Measurements from ENCODE around the gene SPTBN1. TPM values are rescaled to one million over a fixed set of nuclear protein-coding genes. Genes with fewer than 3 reads are reported as not detected.

SPTBN1 gene
- polyA plus RNA-seq, 2 donors, result 19.7 to 24.1 TPM

GRCh38 chr2:54559593-54560145, 103.5 kb downstream of the SPTBN1 start:
- no peaks in the 10 kb centered on the region for H3K9me3 ChIP-seq (ENCODE audit: control insufficient read depth in 2 of 2, insufficient read depth in 1 of 2, low read depth in 1 of 2, low read length in 1 of 2)
- peaks cover 0 to 7% of the 10 kb centered on the region in 2 donors for H3K4me1 ChIP-seq (ENCODE audit: control insufficient read depth in 2 of 2, insufficient read depth in 2 of 2, low read length in 1 of 2)
- peak overlapping the region; percentile 88 to 96 for H3K27ac ChIP-seq (ENCODE audit: low read depth in 2 of 2, low read length in 1 of 2)
- no peaks in the 10 kb centered on the region for H3K36me3 ChIP-seq (ENCODE audit: control insufficient read depth in 2 of 2, insufficient read depth in 2 of 2, low read length in 1 of 2)
- H3K27me3 ChIP-seq (ENCODE audit: control insufficient read depth in 1 of 2, insufficient read depth in 2 of 2, low read length in 2 of 2), result no peaks in the 10 kb centered on the region
- peak overlapping the region; percentile 61 to 68 for H3K4me3 ChIP-seq (ENCODE audit: low read depth in 1 of 2, low read length in 2 of 2)
- WGBS, 2 donors, result 1 to 3% methylated on average over 9 of the region's 9 CpGs

GRCh38 chr2:54560146-54560881, 104.2 kb downstream of the SPTBN1 start:
- H3K9me3 ChIP-seq (ENCODE audit: control insufficient read depth in 2 of 2, insufficient read depth in 1 of 2, low read depth in 1 of 2, low read length in 1 of 2), result no peaks in the 10 kb centered on the region
- H3K4me1 ChIP-seq (ENCODE audit: control insufficient read depth in 2 of 2, insufficient read depth in 2 of 2, low read length in 1 of 2), result peaks cover 0 to 7% of the 10 kb centered on the region in 2 donors
- 2 to 4% methylated on average over 19 of the region's 19 CpGs for WGBS, 2 donors

GRCh38 chr2:54561010-54561409, 104.9 kb downstream of the SPTBN1 start:
- Histone ChIP-seq H3K4me3 (ENCODE audit: low read depth in 1 of 2, low read length in 2 of 2) (peak overlapping the region in 1 of 2 donors; percentile 61), H3K9me3 (ENCODE audit: control insufficient read depth in 2 of 2, insufficient read depth in 1 of 2, low read depth in 1 of 2, low read length in 1 of 2) (no peaks in the 10 kb centered on the region), H3K36me3 (ENCODE audit: control insufficient read depth in 2 of 2, insufficient read depth in 2 of 2, low read length in 1 of 2) (no peaks in the 10 kb centered on the region), H3K27ac (ENCODE audit: low read depth in 2 of 2, low read length in 1 of 2) (no peak overlapping the region), H3K4me1 (ENCODE audit: control insufficient read depth in 2 of 2, insufficient read depth in 2 of 2, low read length in 1 of 2) (peaks cover 0 to 3% of the 10 kb centered on the region in 2 donors), H3K27me3 (ENCODE audit: control insufficient read depth in 1 of 2, insufficient read depth in 2 of 2, low read length in 2 of 2) (no peaks in the 10 kb centered on the region)
- 34 to 44% methylated on average over 4 of the region's 4 CpGs for WGBS, 2 donors

More at GRCh38 chr2:54560146-54560881, 104.2 kb downstream of the SPTBN1 start:
- Histone ChIP-seq H3K4me3 (ENCODE audit: low read depth in 1 of 2, low read length in 2 of 2) (peak overlapping the region; percentile 61 to 68), H3K27me3 (ENCODE audit: control insufficient read depth in 1 of 2, insufficient read depth in 2 of 2, low read length in 2 of 2) (no peaks in the 10 kb centered on the region), H3K27ac (ENCODE audit: low read depth in 2 of 2, low read length in 1 of 2) (peak overlapping the region; percentile 88 to 96), H3K36me3 (ENCODE audit: control insufficient read depth in 2 of 2, insufficient read depth in 2 of 2, low read length in 1 of 2) (no peaks in the 10 kb centered on the region)

GRCh38 chr2:54564439-54564838, 108.3 kb downstream of the SPTBN1 start:
- Histone ChIP-seq H3K9me3 (ENCODE audit: control insufficient read depth in 2 of 2, insufficient read depth in 1 of 2, low read depth in 1 of 2, low read length in 1 of 2) (no peaks in the 10 kb centered on the region), H3K36me3 (ENCODE audit: control insufficient read depth in 2 of 2, insufficient read depth in 2 of 2, low read length in 1 of 2) (no peaks in the 10 kb centered on the region), H3K27ac (ENCODE audit: low read depth in 2 of 2, low read length in 1 of 2) (no peak overlapping the region), H3K4me1 (ENCODE audit: control insufficient read depth in 2 of 2, insufficient read depth in 2 of 2, low read length in 1 of 2) (peaks cover 0 to 3% of the 10 kb centered on the region in 2 donors), H3K27me3 (ENCODE audit: control insufficient read depth in 1 of 2, insufficient read depth in 2 of 2, low read length in 2 of 2) (no peaks in the 10 kb centered on the region), H3K4me3 (ENCODE audit: low read depth in 1 of 2, low read length in 2 of 2) (no peak overlapping the region)
- WGBS, 2 donors, result 63 to 78% methylated on average over 2 of the region's 2 CpGs

- Histone ChIP-seq H3K27me3 (ENCODE audit: control insufficient read depth in 1 of 2, insufficient read depth in 2 of 2, low read length in 2 of 2) (no peaks in the 10 kb centered on the region), H3K9me3 (ENCODE audit: control insufficient read depth in 2 of 2, insufficient read depth in 1 of 2, low read depth in 1 of 2, low read length in 1 of 2) (no peaks in the 10 kb centered on the region), H3K4me3 (ENCODE audit: low read depth in 1 of 2, low read length in 2 of 2) (no peak overlapping the region), H3K4me1 (ENCODE audit: control insufficient read depth in 2 of 2, insufficient read depth in 2 of 2, low read length in 1 of 2) (peaks cover 6 to 8% of the 10 kb centered on the region in 2 donors), H3K27ac (ENCODE audit: low read depth in 2 of 2, low read length in 1 of 2) (no peak overlapping the region), H3K36me3 (ENCODE audit: control insufficient read depth in 2 of 2, insufficient read depth in 2 of 2, low read length in 1 of 2) (no peaks in the 10 kb centered on the region)
Observed at GRCh38 chr2:54565551-54565950, 109.4 kb downstream of the SPTBN1 start.

- WGBS, 2 donors, result 65 to 86% methylated on average over 1 of the region's 1 CpG
- Histone ChIP-seq H3K9me3 (ENCODE audit: control insufficient read depth in 2 of 2, insufficient read depth in 1 of 2, low read depth in 1 of 2, low read length in 1 of 2) (no peaks in the 10 kb centered on the region), H3K36me3 (ENCODE audit: control insufficient read depth in 2 of 2, insufficient read depth in 2 of 2, low read length in 1 of 2) (no peaks in the 10 kb centered on the region), H3K4me3 (ENCODE audit: low read depth in 1 of 2, low read length in 2 of 2) (no peak overlapping the region), H3K27me3 (ENCODE audit: control insufficient read depth in 1 of 2, insufficient read depth in 2 of 2, low read length in 2 of 2) (no peaks in the 10 kb centered on the region), H3K4me1 (ENCODE audit: control insufficient read depth in 2 of 2, insufficient read depth in 2 of 2, low read length in 1 of 2) (peaks cover 6 to 11% of the 10 kb centered on the region in 2 donors), H3K27ac (ENCODE audit: low read depth in 2 of 2, low read length in 1 of 2) (no peak overlapping the region)
Observed at GRCh38 chr2:54566896-54567295, 110.8 kb downstream of the SPTBN1 start.

GRCh38 chr2:54568876-54569321, 112.8 kb downstream of the SPTBN1 start:
- peaks cover 13 to 19% of the 10 kb centered on the region in 2 donors for H3K4me1 ChIP-seq (ENCODE audit: control insufficient read depth in 2 of 2, insufficient read depth in 2 of 2, low read length in 1 of 2)
- 27 to 48% methylated on average over 5 of the region's 5 CpGs for WGBS, 2 donors
- H3K27ac ChIP-seq (ENCODE audit: low read depth in 2 of 2, low read length in 1 of 2), result peak overlapping the region; percentile 64
- no peaks in the 10 kb centered on the region for H3K36me3 ChIP-seq (ENCODE audit: control insufficient read depth in 2 of 2, insufficient read depth in 2 of 2, low read length in 1 of 2)
- H3K4me3 ChIP-seq (ENCODE audit: low read depth in 1 of 2, low read length in 2 of 2), result no peak overlapping the region
- no peaks in the 10 kb centered on the region for H3K27me3 ChIP-seq (ENCODE audit: control insufficient read depth in 1 of 2, insufficient read depth in 2 of 2, low read length in 2 of 2)
- no peaks in the 10 kb centered on the region for H3K9me3 ChIP-seq (ENCODE audit: control insufficient read depth in 2 of 2, insufficient read depth in 1 of 2, low read depth in 1 of 2, low read length in 1 of 2)

- Histone ChIP-seq H3K27me3 (ENCODE audit: control insufficient read depth in 1 of 2, insufficient read depth in 2 of 2, low read length in 2 of 2) (no peaks in the 10 kb centered on the region), H3K4me1 (ENCODE audit: control insufficient read depth in 2 of 2, insufficient read depth in 2 of 2, low read length in 1 of 2) (peaks cover 13 to 20% of the 10 kb centered on the region in 2 donors), H3K9me3 (ENCODE audit: control insufficient read depth in 2 of 2, insufficient read depth in 1 of 2, low read depth in 1 of 2, low read length in 1 of 2) (no peaks in the 10 kb centered on the region), H3K36me3 (ENCODE audit: control insufficient read depth in 2 of 2, insufficient read depth in 2 of 2, low read length in 1 of 2) (no peaks in the 10 kb centered on the region), H3K4me3 (ENCODE audit: low read depth in 1 of 2, low read length in 2 of 2) (no peak overlapping the region), H3K27ac (ENCODE audit: low read depth in 2 of 2, low read length in 1 of 2) (peak overlapping the region; percentile 69 to 71)
- WGBS, 2 donors, result 84 to 88% methylated on average over 3 of the region's 3 CpGs
Observed at GRCh38 chr2:54569745-54570301, 113.7 kb downstream of the SPTBN1 start.

- Histone ChIP-seq H3K27ac (ENCODE audit: low read depth in 2 of 2, low read length in 1 of 2) (peak overlapping the region; percentile 69 to 71), H3K4me1 (ENCODE audit: control insufficient read depth in 2 of 2, insufficient read depth in 2 of 2, low read length in 1 of 2) (peaks cover 13 to 20% of the 10 kb centered on the region in 2 donors), H3K9me3 (ENCODE audit: control insufficient read depth in 2 of 2, insufficient read depth in 1 of 2, low read depth in 1 of 2, low read length in 1 of 2) (no peaks in the 10 kb centered on the region), H3K36me3 (ENCODE audit: control insufficient read depth in 2 of 2, insufficient read depth in 2 of 2, low read length in 1 of 2) (no peaks in the 10 kb centered on the region), H3K27me3 (ENCODE audit: control insufficient read depth in 1 of 2, insufficient read depth in 2 of 2, low read length in 2 of 2) (no peaks in the 10 kb centered on the region), H3K4me3 (ENCODE audit: low read depth in 1 of 2, low read length in 2 of 2) (no peak overlapping the region)
- WGBS, 2 donors, result 69 to 74% methylated on average over 5 of the region's 5 CpGs
Observed at GRCh38 chr2:54570321-54570855, 114.3 kb downstream of the SPTBN1 start.

Measured in esophagus (tissue), 2 donors.